GM18502 (cell line): ENCODE measurements around the gene ZC3H12C.

Experiments used
- ATAC-seq: cut with Tn5 transposase; IDR thresholded peaks from one replicate; pipeline ENCODE4 v1.9.1; 2021; ENCODE audit warnings: mild to moderate bottlenecking; ENCODE audit not compliant: unreplicated experiment, poor library complexity

Gene ZC3H12C

DNA sequence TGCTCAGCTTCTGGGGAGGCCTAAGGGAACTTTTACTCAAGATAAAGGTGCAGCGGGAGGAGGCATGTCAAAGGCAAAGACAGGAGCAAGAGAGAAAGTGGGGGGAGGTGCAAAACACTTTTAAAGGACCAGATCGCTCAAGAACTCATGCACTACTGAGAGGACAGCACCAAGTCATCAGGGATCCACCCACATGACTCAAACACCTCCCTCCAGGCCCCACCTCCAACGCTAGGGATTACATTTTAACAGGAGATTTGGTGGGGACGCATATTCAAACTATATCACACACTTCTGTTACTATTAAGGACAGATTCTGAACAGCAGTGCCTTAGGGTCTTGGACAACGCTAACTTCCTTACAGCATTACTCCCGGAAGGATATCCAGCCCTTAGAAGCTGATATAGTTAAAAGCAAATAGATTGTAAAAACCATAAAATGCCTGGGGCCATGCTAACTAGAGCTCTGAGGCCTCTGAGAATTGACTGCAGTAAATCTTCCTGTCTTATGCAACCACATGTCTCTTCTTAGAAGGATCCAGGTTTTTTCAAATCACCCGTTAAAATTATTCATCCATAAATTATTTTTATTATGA lies 16.7 kb upstream of the ZC3H12C start:
- ATAC-seq = peak; percentile 33

DNA sequence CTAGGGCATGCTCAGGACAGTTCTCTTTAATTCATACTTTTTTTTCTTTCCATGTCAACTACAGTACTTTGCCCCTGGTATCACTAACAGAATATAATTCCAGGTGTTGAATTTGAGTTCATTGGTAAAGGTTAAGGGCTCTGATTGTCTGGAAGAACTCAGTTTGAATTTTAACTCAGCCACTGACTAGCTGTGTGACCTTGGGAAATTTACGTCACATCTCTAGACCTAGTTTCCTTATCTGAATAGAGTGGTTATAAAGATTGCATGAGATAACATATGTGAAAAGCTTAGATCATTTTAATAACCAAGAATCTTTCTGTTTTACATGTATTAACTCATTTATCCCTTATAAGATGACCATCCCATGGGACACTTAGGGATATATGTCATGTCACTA lies 15.8 kb upstream of the ZC3H12C start:
- peak; percentile 29 for ATAC-seq

DNA sequence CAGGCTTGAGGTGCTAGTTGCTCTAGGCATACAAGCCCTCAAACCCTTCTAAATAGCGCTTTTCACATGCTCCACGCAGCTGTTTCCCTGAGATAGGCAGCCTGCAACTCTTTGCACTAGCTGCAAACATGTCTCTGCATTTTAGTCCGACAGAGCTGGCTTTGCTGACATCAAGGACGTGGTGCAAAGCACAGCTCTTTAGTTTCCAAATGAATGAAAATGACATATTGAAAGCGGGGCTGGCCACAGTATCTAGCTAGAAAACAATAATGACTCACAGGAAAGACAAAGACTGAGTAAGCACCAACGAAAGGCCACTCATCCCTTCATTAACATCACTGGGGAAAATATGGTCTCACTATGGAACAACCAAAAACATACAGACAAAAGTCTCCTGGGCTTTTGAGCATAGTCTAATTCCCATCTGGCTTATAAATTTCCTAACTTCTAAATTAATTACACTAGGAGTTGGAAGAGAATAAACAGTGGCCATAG lies 15.3 kb upstream of the ZC3H12C start:
- ATAC-seq = peak; percentile 94

DNA sequence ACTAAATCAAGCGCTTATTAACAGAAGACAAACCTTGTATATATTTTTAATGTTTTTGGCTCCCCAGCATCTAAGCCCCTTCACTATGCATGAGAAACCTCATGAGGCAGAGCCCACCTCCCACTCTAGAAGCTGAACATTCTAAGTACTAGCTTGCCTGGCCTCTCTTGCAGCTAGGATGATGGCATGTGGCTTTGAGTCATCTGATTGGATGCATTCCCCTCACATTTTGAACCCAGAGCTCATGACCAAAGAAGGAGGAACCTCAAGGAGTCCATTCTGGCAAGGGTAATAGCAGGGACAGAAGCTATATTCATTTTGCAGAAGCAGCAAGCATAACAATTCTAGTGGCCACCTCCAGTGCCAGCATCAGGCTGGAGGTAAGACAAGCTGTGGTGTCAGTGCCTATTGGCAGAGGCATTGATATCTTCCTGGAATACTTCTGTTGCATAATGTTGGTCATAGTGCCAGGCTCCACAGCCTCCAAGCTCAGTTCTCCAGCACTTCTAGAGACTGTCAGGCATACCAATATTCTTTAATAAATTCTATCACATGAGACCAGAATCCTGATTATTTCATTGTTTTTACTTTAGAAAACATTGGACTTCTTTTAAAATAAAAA lies 14.2 kb upstream of the ZC3H12C start:
- ATAC-seq = no peak

DNA sequence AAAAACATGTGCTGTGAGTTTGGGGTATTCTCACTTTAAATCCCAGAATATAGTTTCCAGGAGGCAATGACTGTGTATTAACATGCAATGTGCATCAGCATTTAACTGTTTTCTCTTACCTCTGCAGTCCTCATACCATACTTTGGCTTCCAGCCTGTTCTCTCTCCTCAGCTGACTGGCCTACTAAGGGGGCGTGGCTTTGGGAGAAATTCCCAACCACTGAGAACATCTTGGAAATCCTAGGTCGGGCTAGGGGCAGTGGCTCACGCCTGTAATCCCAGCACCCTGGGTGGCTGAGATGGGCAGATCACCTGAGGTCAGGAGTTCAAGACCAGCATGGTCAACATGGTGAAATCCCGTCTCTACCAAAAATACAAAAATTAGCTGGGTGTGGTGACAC lies 13.5 kb upstream of the ZC3H12C start:
- no peak for ATAC-seq

DNA sequence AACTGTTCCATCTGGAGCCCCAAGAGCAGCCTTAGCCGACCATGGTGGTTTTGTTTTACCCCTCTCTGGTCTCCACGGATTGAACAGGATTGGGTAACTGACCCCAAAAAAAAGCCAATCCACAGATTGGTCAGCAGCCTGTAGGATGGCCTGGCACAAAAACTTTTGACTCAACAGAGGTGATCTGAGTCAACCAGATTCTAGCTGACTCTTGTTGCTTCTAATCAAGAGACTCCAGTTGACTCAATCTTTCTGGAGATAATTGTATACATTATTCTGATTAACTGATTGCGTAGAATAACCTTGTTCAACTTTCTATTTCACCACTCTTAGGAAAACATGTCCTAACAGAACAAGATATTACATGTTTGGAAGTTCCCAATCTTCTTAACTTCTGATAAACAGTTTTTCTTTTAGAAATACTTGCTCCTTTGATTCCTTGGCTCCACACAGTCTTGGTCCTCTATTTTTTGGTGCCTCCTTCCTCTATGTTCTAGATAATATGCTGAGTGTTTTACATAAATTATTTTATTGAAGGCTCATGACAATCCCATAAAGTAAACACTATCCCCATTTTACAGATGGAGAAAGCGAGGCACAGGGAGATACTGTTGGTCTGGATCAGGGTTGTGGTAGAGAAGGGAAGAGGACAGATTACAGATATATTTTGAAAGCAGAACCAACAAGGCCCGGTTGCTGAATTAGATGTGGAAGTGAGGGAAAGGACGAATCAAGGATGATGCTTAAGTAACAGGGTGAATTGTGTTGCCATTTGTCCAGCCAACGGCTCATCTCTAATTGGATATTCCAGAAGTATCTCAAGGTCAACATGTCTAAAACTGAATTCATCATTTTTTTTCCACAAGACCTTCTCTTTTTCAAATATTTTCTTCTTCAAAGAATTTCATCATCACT lies 11.5 kb upstream of the ZC3H12C start:
- ATAC-seq = no peak

DNA sequence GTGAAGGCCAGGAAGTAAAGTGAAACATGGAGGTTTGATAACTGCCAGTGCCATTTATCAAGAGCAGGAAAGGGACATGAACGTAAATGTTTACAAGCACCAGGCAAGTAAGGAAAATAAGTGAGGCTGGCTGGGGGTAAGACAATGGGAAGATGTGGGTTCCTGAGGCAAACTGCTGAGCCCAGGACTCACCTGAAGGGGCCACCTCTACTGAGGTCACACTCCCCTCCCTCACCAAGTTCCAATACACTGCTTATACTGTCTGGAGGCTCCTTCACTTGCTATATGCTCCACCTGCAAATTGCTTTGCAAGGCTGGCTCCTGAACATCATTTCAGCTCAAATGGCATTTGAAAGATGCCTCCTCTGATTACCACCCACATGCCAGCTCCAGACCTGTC lies 10.3 kb upstream of the ZC3H12C start:
- ATAC-seq = no peak

DNA sequence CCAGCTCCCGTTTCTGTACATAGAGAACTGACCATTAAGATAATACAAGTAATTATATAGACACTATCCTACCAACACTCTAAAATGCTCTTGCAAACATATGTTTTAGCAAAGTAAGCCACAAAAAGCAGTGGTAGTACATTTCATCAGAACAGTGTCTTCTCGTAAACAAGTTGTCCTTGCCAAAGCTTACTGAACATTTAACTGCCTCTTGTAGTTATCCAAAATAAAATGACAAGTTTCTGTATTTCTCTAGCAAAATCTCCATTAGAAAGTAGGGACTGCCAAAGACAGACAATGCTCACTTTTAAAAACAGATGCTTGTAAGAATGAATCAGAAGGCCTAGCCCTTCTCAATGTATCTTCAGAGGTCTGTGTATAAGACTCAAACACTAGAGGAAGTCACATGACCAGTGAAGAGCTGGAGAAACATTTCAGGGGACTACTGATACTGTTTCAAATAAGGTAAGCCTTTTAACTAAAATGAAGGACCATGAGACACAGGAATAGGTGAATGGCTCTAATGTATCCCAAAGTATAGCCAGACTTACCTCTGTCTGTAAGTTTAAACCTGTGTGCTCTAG lies 7.8 kb upstream of the ZC3H12C start:
- ATAC-seq = no peak

DNA sequence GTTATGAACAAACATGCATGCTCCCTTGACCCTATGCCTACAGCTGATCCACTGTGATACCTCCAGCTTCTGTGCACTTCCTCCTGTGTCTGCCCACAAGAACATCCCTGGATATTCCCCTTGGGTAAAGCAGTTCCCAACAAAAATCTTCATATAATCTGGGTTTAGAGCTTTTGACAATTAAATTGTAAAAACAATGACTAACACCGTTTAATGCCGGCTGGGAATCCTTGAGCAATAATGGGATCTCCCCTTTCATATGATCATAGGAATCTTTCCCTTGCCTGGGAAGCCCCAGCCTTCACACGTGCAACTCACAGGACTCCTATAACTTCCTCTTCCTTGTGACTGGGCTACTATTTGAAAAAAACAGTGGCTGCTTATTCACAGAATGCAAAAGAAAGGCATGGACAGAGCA lies 6.3 kb upstream of the ZC3H12C start:
- ATAC-seq = no peak

DNA sequence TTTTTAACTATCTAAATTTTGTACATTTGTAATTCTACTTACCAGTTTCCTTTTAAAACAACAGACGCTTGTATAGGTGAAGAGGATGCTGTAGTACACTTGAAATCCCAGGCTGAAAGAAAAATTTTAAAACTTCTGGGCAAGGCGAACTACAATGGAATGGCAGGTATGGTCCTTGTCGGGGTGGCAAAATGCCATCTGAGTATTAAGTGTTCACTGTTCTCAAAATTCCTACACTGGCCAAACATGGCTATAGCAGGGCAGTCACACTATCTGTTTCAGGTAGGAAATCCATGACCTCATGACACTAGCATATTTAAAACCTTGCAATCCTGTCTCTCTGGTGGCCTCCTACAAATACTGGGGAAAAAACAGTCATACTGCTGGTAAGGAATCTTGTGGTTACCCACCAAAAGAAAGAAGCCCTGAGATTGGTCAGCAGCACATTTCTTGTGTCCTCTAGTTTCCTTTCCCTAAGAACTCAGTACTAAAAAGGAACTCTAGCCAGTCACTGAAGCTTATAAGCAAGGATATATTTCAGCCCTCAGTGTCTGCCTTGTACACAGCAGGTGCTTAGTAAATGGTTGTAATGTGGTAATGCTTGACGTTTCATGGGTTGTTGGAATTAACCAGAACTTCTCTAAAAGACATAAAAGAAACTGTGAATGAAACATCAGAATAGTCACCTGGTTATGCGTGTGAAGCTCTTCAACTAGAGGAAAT lies 5.2 kb upstream of the ZC3H12C start:
- no peak for ATAC-seq

DNA sequence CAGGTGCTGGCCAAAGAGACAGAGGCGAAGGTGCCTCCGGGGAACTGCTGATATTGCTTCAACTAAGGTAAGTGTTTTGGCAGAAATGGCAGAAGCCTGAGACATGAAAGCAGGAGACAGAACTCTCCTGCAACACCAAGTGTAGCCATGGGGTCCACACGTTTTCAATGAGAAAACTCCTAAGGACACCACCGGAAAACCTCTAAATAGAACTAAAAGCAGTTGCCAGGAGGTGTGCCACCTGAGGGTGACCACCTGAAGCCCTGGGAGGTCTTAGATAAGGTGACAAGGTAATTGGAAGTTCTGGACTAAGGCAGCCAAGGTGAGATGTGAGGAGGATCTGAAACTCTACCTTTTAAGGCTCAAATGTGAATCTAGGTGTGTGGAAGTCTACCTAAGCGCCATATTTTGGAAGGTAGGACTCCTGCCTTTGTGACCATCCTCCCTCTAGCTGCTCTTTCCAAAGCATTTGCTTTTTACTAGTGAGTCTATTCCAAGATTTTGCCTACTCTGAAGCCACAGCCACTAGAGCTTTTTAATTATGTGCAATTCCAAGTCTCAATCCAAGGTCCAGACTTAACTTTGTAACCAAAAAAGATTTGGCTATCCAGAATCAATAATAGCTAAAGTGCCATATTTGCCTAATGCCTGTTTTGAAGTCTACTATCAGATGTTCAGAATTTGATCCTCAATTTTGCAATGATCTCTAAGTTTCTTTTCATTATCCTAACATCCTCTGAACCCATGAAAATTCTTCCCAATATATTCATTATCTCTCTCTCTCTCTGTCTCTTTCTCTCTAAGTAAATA lies 4.5 kb upstream of the ZC3H12C start:
- ATAC-seq = no peak

DNA sequence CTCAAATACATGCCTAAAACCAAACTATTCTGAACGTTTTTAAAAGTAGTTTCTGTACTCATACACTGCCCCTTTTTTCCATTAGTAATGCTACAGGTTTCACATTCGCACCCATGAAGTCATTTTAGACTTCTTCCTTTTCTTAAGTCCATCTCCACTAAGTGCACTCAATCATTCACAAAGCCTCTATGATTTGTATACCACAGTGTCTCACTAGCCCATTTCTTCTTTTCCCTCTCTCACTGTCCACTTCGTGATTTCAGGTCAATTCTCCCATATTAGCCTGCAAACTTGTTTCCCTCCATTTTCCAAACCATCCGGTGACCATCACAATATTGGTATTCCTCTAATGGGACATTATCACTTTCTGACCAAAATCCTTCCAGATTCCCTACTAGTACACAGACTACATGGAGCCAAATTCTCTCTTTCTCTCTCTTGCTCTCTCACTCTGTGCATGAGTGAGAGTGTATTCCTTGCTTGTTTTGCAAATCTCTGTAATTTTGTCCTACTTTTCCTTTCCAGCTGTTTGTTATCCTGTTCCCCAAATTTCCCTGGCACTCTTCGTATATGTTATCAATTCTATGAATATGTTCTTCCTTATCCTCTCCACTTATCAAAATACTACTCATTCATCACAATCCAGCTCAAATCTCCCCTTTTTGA lies 3.4 kb upstream of the ZC3H12C start:
- ATAC-seq = no peak

DNA sequence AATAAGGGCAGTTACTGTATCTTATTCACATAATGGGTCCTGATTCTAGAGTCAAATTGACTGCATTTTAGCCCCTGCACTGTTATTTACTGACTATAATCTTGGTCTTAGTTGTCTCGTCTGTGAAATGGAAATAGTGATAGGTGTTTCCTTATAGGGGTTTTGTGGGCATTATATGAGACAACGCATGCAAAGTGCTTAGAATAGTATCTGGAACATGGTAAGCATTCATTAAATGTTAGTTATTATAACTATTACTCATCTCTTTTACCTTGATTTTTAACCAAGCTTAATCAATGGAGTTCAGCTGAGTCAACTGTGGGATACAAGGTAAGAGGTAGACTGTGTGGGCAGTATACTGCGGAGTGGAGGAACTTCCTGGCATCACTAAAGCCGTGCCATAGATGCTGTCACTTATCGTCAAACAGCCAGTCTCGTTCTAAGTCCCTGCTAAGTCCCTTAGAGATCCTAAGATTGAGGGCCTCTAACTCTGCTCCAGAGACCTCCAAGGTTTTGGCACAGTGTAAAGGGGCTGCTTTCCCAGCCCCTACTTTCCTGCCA lies 2.6 kb upstream of the ZC3H12C start:
- ATAC-seq = no peak

DNA sequence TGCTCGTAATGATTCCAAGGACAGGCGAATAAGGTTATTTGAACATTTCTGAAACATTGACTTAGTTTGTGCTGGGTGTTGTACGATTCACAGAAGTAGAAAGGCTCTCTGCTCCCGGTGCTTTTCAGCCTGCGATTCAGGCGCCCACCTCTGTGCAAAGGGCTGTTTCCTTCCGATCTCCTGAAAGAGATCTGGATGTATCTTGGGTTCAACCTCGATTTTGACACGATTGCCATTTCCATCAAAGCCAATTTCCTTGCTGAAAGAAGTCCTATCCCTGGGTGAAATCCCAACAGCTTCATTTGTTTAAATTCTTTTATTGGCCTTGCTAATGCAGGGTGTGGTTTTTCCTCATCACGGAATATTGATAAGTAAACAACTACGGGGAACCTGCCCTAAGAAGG lies 1.1 kb upstream of the ZC3H12C start:
- ATAC-seq = no peak

DNA sequence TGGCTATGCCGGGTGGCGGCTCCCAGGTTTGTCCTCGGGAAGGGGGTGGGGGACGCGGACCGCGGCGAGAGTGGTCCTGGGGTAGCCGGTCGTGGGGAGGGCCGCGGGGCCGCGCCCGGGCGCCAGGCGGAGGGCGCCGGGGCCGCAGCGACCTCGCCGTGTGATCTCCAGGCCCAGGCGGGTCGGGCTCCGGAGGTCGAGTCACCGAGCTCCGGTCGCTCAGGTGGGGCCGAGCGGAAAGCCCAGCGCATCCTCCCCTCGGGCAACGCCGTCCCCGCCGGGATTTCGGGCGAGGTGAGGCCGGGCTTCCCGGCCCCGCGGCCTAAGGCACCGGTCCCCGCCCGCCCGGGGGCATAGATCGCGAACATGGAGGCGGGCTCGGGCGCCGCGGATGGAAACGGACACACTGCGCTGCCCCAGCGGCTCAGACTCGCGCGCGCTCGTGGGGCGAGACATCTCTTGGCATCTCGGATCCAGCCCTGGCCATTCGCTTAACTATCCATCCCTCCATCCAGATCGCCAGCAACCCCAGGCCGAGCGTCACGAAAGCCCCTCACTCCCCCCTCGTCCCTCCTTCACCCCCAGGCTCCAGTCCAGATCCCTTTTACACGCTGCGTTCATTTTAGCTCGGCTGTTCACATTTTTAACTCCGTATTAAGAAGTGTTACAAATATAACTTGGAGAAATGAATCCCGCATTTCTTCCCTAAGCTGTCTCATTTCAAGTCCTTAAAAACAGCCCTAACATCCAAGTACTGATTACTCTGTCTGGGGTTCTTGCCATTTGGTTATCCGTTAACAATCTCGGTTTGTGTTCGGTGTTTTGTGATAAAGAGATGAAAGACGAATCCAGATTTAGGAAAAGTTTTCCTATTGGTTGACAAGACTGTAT lies 460 bp downstream of the ZC3H12C start:
- peak; percentile 26 for ATAC-seq

DNA sequence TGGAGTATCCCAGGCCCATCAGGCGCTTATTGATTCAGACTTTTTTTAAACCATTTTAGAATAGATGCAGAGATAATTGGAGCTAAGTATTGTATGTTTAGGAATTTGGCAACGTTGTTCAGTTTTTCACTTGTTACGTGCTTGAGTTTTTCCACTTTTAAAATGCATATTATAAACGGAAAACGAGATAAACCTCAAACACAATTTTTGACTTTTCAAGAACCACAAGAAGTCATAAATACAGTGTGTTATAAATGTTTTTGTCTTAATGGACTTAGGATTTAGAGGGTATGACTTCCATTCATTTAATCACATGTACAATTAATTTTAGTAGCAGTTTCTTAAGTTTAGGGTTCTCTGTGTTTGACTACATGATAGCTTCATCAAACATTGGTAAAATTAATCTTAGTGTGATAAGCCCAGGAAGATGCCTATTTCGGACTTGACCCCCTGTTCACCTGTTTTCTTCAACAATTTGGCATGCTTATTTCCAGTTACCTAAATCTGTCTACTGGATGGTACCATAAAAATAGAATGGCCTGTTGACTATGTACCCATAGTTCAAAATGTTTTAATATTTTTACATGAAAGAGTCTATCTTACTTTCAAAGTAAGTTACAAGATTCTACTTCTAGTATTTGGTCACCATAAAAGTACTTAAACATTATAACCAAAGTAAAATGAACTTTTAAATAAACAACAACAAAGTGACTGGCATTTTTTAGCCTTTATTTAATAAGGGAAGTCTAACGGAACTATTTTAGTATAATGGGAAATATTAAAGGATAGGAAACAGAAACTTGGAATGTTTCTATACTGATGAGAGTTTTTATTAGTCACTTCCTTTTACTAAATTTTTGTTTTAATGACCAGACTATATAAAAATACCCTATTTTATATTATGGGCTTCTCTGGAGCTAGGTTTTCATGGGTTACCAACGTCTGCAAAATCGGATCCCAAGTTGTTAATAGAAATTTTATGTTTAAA lies 1.4 kb downstream of the ZC3H12C start:
- ATAC-seq = no peak
